Activated CD8-positive, alpha-beta memory T cell treated with anti-CD3 and anti-CD28 coated beads, Interleukin-2, amount 50 U/mL, for 1 hour (primary cell): ENCODE data around the gene HTR3A.

Experiments used
- DNase-seq: peaks from one replicate; pipeline ENCODE4 v3.0.0-alpha.2; 2020; ENCODE audit errors: extremely low read depth

HTR3A gene

DNA sequence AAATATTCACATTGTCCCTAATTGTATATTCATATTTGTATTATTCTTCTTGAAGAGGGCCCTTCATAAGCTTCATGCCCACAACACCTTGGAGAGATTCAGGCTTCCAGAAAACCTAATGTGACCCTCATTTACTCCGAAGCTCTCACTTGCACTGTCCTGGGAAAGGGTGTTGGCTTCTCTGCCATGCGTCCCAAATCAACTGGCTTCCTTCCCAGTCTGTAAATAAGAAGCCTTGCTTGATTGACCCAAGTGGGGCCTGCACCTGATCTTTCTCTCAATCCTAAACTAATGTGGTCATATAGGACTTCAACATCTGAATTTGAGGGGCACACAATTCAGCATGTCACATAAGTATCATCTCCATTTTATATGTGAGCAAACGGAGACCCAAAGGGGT lies 44.1 kb downstream of the HTR3A start:
- no peak for DNase-seq

- DNase-seq, result no peak
These were observed 44.7 kb downstream of the HTR3A start for GRCh38 chr11:114019574-114019973.

DNA sequence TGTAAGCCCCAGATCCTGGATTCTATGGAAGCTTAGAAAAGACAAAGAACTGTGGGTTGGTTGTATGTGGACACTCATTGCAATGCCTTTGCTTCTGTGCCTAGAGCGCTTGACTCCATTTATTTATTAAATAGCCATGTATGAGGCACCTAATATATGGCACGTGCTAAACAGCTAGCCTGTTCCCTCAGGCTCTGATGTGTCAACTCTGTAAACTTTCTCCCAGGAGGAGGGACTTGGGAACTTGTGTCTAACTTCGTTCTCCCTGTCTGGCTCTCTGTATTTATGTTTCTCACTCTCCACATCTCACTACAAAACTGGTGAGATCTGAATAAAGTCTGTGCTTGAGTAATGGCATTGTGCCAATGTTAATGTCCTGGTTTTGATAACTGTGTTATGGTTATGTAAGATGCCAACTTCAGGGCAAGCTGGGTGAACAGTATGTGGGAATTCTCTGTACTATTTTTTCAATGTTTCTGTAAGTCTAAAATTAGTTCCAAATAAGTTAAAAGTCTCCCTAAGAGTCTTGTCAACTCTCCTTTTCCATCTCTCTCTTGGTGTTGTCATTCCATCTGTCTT lies 50.5 kb downstream of the HTR3A start:
- DNase-seq, result no peak

GRCh38 chr11:114026355-114026754 lies 51.4 kb downstream of the HTR3A start:
- no peak for DNase-seq

DNA sequence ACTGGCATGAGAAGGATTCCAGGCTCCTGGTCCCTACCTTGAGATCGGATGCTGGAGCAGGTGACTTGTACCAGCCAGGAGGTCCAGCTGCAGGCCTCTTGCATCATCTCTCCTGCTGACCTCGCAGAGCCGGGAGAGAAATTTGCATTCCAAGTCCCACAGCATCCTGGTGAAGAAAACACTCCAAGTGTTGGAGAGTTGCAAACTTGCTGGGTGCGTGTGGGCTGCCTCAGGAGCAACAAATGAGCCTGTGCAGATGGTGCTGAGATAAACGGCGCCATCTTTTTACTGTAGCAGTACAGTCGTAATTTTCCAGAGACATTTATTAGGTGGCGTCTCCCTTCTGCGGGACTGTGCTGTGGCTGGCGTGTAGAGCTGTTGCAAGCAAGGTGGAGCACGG lies 52.5 kb downstream of the HTR3A start:
- no peak for DNase-seq

DNA sequence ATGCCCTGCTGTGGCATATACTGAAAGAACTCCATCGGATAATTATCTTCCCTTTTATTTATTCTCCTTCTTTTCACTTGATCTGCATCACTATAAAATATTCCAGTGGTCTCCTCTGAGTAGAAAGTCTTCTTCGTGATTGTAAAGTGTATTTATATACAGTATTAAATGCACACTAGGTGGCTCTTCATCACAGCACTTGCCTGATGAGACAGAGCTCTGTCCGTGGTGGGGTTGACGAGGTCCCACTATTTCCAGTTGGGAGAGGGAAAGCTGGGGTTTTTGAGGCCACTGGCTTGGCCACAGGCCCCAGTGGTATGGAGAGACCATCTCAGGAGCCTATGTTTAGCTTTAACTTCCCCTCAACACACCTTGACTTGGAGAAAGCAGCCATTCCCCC lies 53.0 kb downstream of the HTR3A start:
- no peak for DNase-seq

DNA sequence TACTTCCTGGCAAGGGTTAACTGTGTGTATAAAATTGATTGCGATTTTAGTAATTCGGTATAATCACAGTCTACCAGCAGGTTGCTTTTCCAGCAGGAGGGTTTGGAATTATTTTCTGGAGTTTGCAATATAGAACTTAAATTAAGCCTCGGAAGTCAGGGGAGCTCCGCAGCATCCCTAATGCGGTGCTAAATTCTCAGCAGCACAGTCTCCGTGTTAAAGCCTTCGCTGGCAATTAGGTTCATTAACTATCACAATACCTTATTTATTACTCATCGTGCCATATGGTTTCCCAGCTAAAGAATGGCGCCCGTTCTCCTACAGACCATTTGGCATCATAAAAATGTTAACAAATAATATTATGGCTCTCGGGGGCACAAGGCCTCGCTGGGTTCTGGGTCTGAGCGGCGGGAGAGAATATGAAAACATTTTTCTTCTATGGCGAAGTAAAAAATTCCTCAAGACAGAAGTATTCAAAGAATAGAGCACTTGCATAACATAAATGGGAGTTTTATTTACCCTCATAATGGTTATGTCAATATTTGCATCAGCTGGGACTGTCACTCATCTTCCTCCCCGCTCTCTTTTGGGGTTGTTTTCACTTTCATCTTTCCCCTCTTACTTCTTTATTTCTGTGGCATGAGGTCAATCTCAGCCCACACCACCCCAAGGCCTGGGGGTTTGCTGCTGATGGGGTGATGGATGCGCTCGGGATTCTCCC lies 56.5 kb downstream of the HTR3A start:
- no peak for DNase-seq

GRCh38 chr11:114031967-114032320 lies 57.0 kb downstream of the HTR3A start:
- no peak for DNase-seq

DNA sequence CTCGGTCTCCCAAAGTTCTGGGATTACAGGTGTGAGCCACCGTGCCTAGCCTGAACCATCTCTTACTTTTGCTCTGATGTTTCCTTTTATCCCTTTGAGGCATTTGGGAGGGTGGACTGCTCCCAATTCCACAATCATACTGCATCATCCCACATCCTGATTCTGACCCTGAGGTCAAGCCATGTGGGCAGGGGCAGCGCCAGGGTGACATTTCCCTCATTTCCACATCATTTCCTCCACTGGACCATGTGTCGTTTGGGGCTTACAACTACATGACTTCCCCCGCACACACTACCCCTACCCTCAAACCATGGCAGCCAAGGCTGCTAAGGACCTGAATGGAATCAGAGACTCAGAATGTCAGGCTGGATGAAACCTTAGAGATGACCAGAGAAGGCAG lies 58.2 kb downstream of the HTR3A start:
- no peak for DNase-seq

GRCh38 chr11:114033572-114033971 lies 58.7 kb downstream of the HTR3A start:
- DNase-seq, result no peak

DNA sequence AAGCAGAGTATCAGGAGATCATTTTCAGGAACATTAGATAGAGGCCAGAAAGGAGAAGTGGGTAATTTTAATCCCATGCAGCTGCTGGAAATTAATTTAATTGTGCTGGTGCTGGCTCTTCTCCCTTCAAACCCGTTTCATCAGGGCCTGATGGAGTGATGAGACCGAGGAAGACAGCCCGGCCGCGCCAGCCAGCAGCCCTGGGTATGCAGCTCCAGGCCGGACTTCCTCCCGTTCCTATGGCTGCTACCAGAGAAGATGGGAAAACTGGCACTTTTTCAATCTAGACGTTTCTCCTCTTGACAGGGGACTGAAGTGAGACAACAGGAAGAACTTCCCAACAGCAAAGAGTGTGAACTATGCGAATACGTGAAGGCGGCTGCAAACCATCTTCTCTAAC lies 60.0 kb downstream of the HTR3A start:
- no peak for DNase-seq

- no peak for DNase-seq
These were observed 61.4 kb downstream of the HTR3A start for GRCh38 chr11:114036147-114036811.

DNA sequence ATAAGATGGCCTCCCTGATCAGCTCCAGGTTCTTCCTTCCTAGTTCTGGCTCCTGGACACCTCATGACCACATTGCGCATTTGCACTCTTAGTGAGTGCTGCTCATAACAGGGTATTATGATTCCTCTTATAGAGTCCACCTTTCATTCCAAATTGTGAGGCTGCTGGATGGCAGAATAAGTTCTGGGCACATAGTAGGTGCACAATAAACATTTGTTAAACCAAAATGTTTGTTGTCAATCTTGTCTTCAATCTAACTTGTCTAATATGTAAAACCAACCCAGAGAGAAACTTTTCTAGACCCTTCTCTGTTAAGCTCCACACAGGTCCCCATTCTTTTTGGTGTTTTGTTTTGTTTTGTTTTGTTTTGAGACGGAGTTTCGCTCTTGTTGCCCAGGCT lies 62.0 kb downstream of the HTR3A start:
- DNase-seq, result no peak

- DNase-seq, result no peak
These were observed 64.6 kb downstream of the HTR3A start for GRCh38 chr11:114039551-114039950.
